ENCODE measurements around the gene SAMD8.
"Not testable (repeated sequence)": the region's sequence is repeated elsewhere in the genome, so short reads cannot be mapped to it uniquely, and the experiment has no call there.

SAMD8 gene

DNA sequence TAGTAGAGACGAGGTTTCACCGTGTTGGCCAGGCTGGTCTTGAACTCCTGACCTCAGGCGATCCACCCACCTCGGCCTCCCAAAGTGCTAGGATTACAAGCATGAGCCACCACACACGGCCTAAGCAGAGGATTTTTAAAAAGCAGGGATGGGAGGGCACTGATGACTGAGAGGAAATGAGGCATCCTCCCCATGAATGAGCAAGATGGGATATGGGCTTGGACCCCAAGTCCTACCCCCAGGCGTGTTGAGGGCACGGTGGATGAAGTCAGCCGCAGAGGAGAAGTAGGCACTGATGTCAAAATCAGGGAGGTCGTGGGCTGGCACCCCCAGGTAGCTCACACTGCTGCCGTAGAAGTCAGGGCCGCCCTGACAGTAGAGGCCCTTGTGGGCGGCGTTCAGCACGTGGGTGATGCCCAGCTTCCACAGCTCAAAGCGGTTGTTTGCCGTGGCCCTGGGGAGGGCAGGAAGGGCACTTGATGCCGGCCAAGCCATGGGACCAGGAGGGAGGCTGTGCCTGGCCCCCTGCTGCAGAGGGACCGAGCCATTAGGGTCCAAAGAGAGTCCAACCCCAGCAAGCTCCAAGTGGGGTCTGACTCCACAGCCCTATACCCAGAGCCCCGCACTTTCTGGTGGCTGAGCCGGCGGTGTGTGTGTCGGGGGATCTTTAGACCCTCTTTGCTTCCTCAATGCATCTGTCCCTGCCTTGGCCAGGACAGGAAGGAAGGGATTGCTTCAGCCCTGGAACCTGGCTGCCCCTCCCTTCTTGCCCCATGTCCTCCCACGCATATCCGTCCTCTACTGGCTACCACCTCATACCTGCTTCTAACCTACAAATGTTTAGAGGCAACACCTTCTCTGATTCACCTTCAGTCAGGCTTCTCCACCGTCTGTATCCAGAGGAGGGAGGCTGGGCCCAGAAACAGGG lies 3.4 kb upstream of the SAMD8 start:
- no peak for DNase-seq (ENCODE audit: low read depth)

DNA sequence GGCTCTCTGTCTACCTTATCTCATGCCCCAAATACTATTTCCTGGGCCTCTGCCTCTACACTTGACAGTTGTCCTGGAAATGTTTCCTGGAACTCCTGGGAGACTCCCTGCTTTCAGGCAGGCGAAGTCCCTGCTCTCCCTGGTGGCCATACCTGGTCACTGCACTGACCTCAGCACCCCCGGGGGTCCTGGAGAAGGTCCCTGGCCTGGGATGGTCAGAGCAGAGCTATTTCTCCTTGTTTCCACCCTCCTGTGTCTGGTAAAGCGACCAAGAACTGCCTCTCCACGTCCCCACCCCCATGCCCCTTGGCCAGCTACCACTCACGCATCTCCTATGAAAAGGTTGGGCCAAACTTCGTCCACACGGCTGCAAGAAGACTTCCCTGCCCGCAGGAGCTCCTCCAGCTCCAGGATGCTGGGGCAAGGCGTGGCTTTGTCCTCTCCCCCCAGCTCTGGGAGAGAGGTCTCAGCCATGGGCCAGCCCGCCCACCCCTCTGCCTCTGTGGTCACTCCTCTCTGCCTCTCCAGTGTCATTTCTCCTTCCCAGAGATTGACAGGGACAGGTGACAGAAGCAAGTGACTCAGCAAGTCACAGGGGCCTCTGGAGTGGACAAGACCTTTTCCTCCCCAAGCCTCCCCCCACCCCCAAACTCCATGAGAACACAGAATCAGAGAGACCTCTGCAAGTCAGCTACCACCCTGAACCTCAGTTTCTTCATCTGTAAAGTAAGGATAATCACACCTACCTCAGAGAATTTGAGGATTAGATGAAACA lies 2.6 kb upstream of the SAMD8 start:
- DNase-seq (ENCODE audit: low read depth) = no peak

DNA sequence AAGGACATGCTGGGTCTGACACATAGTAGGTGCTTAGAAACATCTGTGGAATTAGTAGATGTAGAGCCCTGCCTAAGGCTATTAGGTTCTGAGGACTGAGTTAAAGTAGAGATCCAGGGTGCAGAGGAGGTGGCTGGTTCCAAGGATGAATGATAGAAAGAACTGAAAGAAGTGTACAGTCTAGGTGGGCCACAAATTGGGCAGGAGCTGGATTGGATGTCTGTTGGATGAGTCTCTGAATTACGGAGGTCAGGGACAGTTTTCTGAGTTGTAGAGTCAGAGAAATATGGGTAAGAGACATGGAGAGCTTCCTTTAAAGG lies 2.0 kb upstream of the SAMD8 start:
- DNase-seq (ENCODE audit: low read depth) = no peak

DNA sequence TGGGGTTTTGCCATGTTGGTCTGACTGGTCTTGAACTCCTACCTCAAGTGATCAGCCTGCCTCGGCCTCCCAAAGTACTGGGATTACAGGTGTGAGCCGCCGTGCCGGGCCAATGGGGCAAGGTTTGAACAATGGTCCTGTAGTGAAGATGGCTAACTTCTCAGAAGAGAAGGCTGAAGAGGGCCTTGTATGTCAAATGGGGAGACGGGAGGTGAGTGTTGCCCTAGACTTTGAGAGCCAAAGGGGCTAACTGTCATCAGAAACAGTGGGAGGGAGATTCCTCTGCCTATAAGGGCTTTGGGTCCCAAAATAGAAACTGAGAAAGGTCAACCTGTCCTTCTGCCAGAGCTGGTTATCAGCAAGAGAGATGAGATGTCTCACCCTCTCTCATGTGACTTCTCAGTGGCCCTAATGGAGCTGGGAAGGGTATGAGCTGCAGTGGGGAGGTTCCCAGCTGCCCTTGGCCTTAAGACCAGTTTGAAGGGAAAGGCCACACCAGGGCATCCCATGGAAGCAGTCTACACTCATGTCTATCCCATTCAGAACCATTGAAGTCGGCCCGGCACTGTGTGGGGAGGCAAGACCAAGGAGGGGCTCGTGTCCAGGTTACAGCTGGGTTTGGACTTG lies 1.3 kb upstream of the SAMD8 start:
- DNase-seq (ENCODE audit: low read depth) = no peak

DNA sequence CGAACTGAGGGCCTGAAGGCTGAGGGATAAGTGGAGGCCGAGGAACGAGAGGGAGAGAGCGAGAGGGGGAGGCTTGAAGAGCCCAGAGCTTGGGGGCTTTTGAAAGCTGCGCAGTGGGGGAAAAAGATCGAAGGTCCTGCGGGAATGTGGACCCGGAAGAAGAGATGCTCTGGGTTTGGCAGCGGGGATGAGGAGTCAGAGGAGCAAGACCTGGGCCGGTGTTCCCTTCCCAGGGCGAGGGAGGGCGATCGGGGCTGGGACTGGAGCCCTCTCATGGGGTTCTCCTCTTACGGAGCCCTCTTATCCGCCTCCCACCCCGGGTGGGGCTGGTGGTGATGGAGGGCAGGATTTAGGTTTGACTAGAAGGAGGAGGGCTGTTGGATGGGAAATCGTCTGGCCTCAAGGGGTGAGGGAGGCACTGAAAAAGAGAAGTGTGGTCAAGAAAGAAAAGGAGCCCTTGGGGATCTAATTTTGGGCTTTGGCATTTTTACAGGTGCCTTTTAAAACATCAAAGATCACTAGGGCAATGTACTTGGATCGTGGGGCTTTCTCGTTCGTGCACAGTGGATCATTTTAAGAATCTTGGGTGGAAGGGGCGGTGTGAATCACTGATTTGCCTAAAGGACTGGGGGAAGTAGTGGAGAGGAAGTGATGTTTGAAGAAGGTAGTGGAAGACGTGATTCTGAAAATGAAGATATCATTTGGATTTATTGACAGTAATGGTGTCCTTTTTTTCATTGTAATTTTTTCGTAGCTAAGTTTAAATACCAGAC lies 637 bp downstream of the SAMD8 start:
- DNase-seq (ENCODE audit: low read depth) = peak; percentile 15

DNA sequence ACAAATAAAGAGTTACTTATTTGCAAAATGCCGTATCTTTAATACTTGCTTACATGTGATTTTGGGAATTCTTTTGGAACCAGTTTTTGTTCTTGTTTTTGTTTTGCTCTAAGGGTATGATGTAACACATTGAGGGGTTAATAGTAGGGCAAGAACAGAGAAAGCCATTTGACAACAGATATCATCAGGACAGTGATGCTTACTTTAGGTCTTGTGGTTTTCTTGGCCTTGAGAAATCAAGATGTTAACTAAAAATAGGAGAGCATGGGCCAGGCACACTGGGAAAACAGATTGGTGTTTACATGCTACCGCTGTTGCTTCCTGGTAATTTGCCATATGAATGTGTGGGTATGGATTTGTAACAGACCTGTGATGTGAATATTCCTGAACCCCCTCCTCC lies 3.7 kb downstream of the SAMD8 start:
- DNase-seq (ENCODE audit: low read depth) = no peak

DNA sequence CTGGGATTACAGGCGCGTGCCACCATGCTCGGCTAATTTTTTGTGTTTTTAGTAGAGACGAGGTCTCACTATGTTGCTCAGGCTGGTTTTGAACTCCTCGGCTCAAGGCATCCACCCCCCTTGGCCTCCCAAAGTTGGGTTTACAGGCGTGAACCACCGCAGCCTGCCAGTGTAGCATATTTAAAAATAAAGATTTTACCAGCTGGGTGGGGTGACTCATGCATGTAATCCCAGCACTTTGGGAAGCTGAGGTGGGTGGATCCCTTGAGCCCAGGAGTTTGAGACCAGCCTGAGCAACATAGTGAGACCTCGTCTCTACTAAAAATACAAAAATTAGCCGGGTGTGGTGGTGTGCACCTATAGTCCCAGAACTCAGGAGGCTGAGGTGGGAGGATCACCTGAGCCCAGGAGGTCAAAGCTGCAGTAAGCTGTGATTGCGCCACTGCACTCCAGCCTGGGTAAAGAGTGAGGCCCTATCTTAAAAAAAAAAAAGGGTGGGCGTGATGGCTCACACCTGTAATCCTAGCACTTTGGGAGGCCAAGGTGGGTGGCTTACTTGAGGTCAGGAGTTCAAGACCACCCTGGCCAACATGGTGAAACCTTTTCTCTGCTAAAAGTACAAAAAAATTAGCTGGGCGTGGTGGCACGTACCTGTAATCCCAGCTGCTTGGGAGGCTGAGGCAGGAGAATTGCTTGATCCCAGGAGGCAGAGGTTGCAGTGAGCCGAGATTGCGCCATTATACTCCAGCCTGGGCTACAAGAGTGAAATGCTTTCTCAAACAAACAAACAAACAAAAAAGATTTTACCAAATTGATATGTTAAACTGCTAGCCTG lies 5.7 kb downstream of the SAMD8 start:
- DNase-seq (ENCODE audit: low read depth) = not testable (repeated sequence)

DNA sequence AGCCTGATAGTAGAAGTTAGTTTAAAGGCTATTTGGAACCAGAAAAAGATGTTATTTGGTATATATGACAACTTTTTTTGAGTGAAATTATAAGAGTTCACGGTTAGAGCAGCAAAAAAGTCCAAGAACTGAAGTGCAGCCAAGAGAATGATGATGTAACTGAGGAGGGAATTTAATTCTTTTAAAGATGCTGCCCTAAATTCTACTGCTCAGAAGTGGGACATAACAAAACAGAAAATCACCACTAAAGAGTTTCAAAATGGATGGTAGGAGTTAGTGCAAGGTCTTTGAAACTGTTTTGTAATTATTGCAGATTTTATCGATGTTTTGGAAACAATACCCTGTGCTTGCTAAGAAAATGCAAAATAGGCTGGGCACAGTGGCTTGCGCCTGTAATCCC lies 6.5 kb downstream of the SAMD8 start:
- DNase-seq (ENCODE audit: low read depth) = no peak

DNA sequence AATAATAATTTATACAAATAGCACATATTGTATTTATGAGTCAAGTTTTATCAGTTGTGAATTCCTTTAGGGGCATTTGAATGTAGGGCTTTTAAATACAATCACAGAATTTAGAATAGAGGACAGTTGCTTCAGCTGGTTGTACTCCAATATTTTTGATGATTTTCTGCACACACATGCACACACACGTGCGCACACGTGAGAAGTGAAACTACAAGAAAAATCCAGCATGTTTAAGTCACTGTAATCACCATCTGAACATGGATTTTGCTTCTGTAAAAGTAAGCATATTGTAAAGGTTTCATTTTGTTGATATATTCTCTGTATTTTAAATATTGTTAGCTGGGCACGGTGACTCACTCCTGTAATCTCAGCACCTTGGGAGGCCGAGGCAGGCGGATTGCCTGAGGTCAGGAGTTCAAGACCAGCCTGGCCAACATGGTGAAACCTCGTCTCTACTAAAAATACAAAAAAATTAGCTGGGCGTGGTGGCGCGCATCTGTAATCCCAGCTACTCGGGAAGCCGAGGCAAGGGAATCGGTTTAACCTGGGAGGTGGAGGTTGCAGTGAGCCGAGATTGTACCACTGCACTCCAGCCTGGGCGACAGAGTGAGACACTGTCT lies 8.1 kb downstream of the SAMD8 start:
- DNase-seq (ENCODE audit: low read depth) = not testable (repeated sequence)

DNA sequence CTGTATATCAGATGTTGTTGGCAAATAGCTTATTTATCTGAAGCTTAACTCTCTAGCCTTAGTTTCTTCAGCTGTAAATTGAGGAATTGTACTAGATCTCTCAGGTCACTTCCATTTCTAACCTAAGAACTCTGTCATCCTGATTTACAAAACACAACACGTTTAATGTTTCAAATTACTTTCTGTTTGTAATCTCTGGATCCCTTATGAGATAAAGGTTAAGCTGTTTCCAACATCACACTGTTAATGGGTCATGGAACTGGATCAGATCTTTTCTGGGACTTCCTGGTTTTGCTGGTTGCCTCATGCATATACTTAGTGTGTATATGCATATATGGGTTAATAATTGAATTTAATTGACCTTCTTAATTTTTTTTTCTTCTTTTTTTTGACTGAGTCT lies 9.9 kb downstream of the SAMD8 start:
- no peak for DNase-seq (ENCODE audit: low read depth)

DNA sequence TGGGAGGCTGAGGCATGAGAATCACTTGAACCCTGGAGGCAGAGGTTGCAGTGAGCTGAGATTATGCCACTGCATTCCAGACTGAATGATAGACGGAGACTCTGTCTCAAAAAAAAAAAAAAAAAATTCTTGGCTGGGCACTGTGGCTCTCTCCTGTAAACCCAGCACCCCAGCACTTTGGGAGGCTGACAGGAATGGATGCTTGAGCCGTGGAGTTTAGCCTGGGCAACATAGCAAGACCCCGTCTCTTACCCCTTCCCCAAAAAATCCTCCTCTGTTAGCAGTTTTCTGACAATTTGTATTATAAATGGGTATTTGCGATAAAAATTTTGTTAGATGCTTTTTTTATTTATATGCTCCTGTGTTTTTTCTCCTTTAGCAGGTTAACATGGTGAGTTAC lies 11.0 kb downstream of the SAMD8 start:
- DNase-seq (ENCODE audit: low read depth) = no peak

DNA sequence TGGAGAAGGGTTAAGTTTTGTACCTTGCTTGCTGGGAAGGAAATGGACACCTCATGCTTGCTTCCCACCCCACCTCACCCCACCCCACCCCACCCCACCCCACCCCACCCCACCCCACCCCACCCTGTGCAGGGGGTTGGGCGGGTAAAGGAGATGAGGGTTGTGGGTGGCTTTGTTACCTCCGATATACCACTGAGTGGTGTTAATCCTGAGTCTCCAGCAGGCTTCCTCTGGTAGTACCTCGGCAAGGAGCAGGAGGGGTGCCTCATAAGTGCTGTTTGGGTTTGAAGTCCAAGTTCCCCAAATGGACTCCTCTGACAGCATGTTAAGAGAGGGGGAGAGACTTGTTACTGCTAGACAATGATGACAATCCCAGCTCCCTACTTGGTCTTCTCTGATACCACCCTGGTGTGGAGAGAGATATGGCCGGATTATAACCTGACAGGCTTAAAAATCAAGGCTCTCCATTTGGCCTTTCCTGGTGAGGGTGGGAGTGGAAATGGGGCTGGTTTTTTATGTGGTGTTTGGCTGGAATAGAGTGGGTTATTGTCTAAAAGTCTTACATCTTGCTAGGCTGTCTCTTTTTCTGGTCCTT lies 11.7 kb downstream of the SAMD8 start:
- no peak for DNase-seq (ENCODE audit: low read depth)

DNA sequence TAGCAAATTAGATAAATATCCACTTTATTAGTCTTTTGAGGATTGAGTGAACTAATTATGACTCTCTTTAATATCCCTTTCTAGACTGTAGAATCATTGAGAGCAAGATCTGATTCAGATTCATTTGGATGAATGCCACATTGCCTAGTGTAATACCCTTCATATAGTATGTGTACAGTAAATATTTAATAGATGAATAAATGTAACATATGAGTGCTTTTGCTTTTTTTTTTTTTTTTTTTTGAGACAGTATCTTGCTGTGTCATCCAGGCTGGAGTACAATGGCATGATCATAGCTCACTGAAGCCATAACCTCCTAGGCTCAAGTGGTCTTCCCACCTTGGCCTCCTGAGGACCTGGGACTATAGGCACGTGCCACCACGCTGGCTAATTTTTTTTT lies 14.8 kb downstream of the SAMD8 start:
- no peak for DNase-seq (ENCODE audit: low read depth)

DNA sequence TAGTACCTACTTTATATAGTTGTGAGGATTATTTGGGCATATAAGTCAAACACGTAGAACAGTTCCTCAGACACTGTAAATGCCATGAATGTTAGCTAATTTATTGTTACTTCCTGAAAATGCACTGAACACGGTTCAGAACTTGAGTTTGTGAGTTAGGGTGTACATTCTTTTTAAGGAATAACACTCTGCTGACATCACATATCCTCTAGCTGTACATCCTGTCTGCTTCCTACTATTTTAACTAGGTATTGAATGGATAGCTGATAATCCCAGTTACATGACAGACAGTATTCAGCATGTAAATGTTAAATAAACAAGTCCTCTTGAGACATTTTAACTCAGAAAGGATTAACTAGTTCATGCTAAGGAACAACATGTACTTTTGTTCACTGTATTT lies 16.0 kb downstream of the SAMD8 start:
- DNase-seq (ENCODE audit: low read depth) = no peak

DNA sequence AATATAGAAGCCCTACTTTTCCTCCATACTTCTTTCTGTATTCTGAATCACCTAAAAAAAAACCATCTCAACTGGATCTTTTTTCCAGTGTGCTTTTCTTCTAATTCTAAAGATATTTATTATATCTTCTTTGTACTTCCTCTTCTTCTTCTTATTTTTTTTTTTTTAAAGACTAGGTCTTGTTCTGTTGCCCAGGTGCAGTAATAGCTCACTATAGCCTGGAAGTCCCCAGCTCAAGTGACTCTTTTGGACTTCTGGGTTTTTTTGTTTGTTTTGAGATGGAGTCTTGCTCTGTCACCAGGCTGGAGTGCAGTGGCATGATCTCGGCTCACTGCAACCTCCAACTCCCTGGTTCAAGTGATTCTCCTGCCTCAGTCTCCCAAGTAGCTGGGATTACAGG lies 17.5 kb downstream of the SAMD8 start:
- not testable (repeated sequence) for DNase-seq (ENCODE audit: low read depth)

DNA sequence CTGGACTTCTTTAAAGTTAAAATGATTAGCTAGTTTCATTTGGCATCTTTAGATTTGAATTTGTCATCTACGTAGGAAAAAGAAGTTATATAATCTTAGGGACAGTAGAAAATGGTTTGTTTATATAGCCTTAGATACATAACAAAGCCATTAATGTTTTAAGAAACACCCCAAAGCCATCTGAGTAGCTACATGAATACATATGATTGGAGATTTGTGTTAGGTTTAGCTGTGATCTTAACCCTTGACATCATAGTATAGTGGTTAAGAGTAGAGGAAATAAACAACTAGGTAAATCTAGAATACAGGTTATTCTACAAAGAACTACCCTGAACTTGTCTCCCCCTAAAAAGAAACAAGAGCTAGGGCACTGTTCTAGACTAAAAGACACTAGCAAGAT lies 18.1 kb downstream of the SAMD8 start:
- DNase-seq (ENCODE audit: low read depth) = no peak

DNA sequence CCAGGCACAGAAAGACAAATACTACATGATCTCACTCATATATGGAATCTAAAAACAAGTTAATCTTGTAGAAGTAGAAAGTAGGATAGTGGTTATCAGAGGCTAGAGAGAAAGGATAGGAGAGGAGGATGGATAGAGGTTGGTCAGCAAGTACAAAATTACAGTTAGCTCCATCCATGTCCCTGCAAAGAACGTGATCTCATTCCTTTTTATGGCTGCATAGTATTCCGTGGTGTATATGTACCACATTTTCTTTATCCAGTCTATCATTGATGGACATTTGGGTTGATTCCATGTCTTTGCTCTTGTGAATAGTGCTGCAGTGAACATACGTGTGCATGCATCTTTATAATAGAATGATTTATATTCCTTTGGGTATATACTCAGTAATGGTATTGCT lies 22.2 kb downstream of the SAMD8 start:
- not testable (repeated sequence) for DNase-seq (ENCODE audit: low read depth)

DNA sequence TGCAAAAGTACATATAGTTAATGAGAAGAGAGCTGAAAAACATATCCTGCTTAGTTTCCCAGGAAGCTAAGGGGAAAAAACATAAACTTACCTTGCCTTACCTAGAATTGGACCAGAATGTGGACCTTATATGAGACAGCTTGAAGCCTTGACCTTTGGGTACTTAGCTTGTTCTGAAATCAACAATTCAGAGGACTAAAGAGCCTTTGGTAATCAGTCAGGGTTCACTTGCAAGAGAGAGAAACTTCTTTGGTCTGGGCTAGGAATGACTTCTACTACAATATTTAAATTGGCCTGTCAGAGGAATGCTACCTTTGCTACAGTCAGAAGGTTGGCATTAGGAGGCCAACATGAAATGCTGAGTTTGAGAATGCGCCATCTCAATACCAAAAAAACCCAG lies 24.9 kb downstream of the SAMD8 start:
- DNase-seq (ENCODE audit: low read depth) = no peak

DNA sequence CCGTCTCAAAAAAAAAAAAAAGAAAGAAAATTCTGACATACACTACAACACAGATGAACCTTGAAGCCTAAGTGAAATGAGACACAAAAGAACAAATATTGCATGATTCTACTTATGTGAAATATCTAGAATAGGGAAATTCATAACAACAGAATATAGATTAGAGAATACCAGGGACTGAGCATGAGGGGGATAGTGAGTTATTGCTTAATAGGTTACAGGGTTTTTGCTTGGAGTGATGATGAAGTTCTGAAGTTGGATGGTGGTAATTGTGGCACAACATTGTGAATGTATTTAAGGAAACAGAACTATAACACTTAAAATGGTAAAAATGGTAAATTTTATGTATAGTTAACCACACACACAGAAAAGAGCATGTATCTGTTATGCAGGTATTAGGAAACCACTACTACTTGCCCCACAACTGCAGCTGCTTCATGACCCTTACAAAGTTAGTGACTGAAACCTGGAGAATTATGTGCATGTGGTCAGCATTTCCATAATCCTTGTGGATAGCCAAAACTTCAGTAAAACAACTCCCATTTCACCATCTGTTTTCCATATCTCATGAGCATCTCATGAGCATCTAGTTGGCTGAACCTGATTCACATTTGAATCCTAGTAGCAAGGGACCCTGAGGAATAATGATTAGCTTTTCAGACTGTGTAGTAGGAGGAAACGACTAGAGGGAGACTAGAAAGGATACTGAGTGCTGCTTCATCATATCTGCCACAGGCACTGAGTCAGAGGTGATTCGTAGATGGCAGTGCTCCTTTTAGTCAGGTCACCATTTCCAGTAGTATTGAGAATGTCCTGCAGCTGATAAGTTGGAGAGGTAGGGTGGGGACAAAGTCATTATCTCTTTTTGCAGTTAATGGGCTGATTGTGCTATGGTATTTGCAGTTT lies 26.3 kb downstream of the SAMD8 start:
- DNase-seq (ENCODE audit: low read depth) = peak; percentile 26
